Measurements from ENCODE around the gene ABHD17C. TPM values are rescaled to one million over a fixed set of nuclear protein-coding genes. Genes with fewer than 3 reads are reported as not detected.

ABHD17C gene
- total and polyA plus RNA-seq, 2 of the 8 experiments (the other 6 are each of a cell fraction or from before 2014, with no cell fraction given), result 20.2 to 29.8 TPM

DNA sequence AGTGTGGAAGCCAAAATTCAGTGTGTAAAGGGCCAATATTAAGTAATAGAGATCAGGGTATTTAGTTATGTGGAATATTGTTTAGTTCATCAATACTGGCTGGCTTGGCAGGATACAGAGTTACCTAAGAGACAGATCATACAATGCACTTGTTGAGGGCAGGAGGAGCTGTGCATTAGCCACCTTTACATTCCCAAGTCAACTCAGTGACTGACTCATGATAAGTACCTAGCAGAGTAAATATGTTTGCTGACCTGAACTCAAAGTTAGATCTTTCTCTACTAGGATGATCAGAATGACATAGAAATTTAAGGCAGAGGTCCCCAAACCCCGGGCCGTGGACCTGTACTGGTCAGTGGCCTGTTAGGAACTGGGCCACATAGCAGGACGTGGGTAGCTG lies 3.5 kb upstream of the ABHD17C start:
- WGBS, 2 experiments (ENCODE audit: extremely low coverage in 1 of 2, insufficient coverage in 1 of 2, insufficient read length in 1 of 2, insufficient replicate concordance in 2 of 2, low coverage in 1 of 2, low lambda C conversion rate in 2 of 2, missing lambda C conversion rate in 1 of 2), result 81% methylated on average over 3 of the region's 3 CpGs; no CpG with 5 or more reads in 1 of the 2 experiments
- Histone ChIP-seq H3K79me1 (ENCODE audit: low read depth, low read length) (no peaks in the 10 kb centered on the region), H4K8ac (ENCODE audit: extremely low read depth, insufficient read depth, low read length) (no peak overlapping the region), H3K4ac (replicated peaks; ENCODE audit: insufficient read length, low read depth, low read length) (no peak overlapping the region), H2BK15ac (ENCODE audit: low read length) (no peak overlapping the region), H3K18ac (ENCODE audit: extremely low read depth, low read length) (no peak overlapping the region), H4K20me1 (replicated peaks in 1 of 2; ENCODE audit: control insufficient read depth in 1 of 2, insufficient read depth in 2 of 2, low read length in 2 of 2) (peaks cover 0 to under 1% of the 10 kb centered on the region in 2 experiments), H3K23me2 (ENCODE audit: low read depth, low read length) (peaks cover 15% of the 10 kb centered on the region), H2BK12ac (ENCODE audit: low read depth, low read length) (no peak overlapping the region), H3K4me2 (ENCODE audit: insufficient read depth in 1 of 2, low read depth in 2 of 2, low read length in 2 of 2) (no peak overlapping the region), H3K56ac (replicated peaks; ENCODE audit: insufficient read length, low read depth, low read length) (no peak overlapping the region), H3K23ac (ENCODE audit: insufficient read length) (no peak overlapping the region), H3K79me2 (ENCODE audit: control insufficient read depth in 1 of 2, insufficient read depth in 2 of 2, low read length in 2 of 2) (peaks cover 0 to 2% of the 10 kb centered on the region in 2 experiments; a peak in 1 of 4 replicates), H3K36me3 (ENCODE audit: control insufficient read depth in 2 of 4, insufficient read depth in 4 of 4, low read length in 3 of 4) (no peaks in the 10 kb centered on the region), H3K4me3 (ENCODE audit: extremely low read depth in 1 of 4, insufficient read depth in 2 of 4, low read depth in 3 of 4, low read length in 4 of 4) (no peak overlapping the region), H2AFZ (ENCODE audit: low read length) (no peak overlapping the region), H3K27me3 (replicated peaks in 1 of 4; ENCODE audit: control insufficient read depth in 3 of 4, extremely low read depth in 1 of 4, insufficient read depth in 3 of 4, low read length in 3 of 4) (peaks cover 0 to 16% (median 7%) of the 10 kb centered on the region in 4 experiments; a peak in 5 of 7 replicates), H3K14ac (ENCODE audit: insufficient read length) (no peak overlapping the region), H3K27ac (ENCODE audit: low read depth, low read length) (no peak overlapping the region), H3K9me3 (ENCODE audit: insufficient read depth in 2 of 2, low read depth in 1 of 2, low read length in 1 of 2) (no peaks in the 10 kb centered on the region), H2AK5ac (ENCODE audit: low read depth, low read length) (no peak overlapping the region), H2BK20ac (ENCODE audit: low read length) (no peak overlapping the region), H4K91ac (replicated peaks; ENCODE audit: insufficient read length, low read length) (no peak overlapping the region), H2BK5ac (ENCODE audit: low read depth, low read length) (no peak overlapping the region), H3K9ac (replicated peaks in 1 of 4; ENCODE audit: extremely low read depth in 1 of 4, low read depth in 3 of 4, low read length in 3 of 4) (no peak overlapping the region), H4K5ac (ENCODE audit: insufficient read length, low read depth, low read length) (no peak overlapping the region), H3K4me1 (replicated peaks in 1 of 4; ENCODE audit: control insufficient read depth in 3 of 4, insufficient read depth in 4 of 4, low read length in 3 of 4) (peaks cover 3 to 6% (median 5%) of the 10 kb centered on the region in 4 experiments; a peak in 5 of 7 replicates), H2BK120ac (replicated peaks; ENCODE audit: low read depth, low read length) (no peak overlapping the region)
- FAIRE-seq (no peak), DNase-seq (ENCODE audit: low read depth in 1 of 2, low spot score in 2 of 2) (no peak)
- POLR2A ChIA-PET (ENCODE audit: partially characterized antibody), result no interaction called here
- CTCF ChIA-PET (ENCODE audit: partially characterized antibody), result interaction anchor here (1.1 to 2.4 kb wide), 4 partner anchors 12 to 88 kb away, joined by 3 to 8 read pairs (median 5); partner anchors contain the start of gene CEMIP
- TF ChIP-seq CBX8 (IDR thresholded peaks at IDR 0.05; ENCODE audit: borderline replicate concordance, low read depth, low read length), result no peak

Data from H1 (cell line).